Stomach (tissue), 9 donors: Measurements from ENCODE around the gene NPTX1. TPM values are rescaled to one million over a fixed set of nuclear protein-coding genes. Genes with fewer than 3 reads are reported as not detected.

Experiments used
- DNase-seq, 2 donors: peaks; one replicate each; pipeline versions ENCODE4 v3.0.0 to v3.0.0-alpha.2; 2013 to 2019
- H3K27ac ChIP-seq, 5 donors: fragments of 200-600 bp in 4 of 5; sonication (generic) in 4 of 5; one replicate each; pipeline ENCODE4 v1.5.1; 2013 to 2019; ENCODE audit warnings: mild to moderate bottlenecking in 1 of 5, moderate library complexity in 1 of 5
- H3K27me3 ChIP-seq, 3 donors: fragments of 200-600 bp; sonication (generic); one replicate each; pipeline ENCODE4 v1.5.1; 2017 to 2019; ENCODE audit warnings: mixed run types in 1 of 3
- H3K36me3 ChIP-seq, 4 donors: fragments of 200-600 bp; sonication (generic); 1 replicate in 3 of 4; 2 replicates in 1 of 4; pipeline ENCODE4 v1.5.1; 2016 to 2019
- H3K4me1 ChIP-seq, 4 donors: fragments of 200-600 bp; sonication (generic); one replicate each; pipeline ENCODE4 v1.5.1; 2016 to 2019
- H3K4me3 ChIP-seq, 4 donors: fragments of 200-600 bp; sonication (generic) in 3 of 4; one replicate each; pipeline ENCODE4 v1.5.1; 2016 to 2019; ENCODE audit warnings: mild to moderate bottlenecking in 1 of 4
- H3K9me3 ChIP-seq, 4 donors: fragments of 200-600 bp; sonication (generic); one replicate each; pipeline ENCODE4 v1.5.1; 2016 to 2019
- CTCF ChIP-seq, 7 experiments: fragments of 450-650 bp in 4 of 7; fragments of 200-600 bp in 3 of 7; sonication (generic) in 3 of 7; IDR thresholded peaks; one replicate each; pipeline ENCODE4 v1.5.1; 2016 to 2019; ENCODE audit warnings: antibody characterized with exemption in 7 of 7, control low read depth in 2 of 7, mild to moderate bottlenecking in 1 of 7
- EP300 ChIP-seq: sonication (generic); formaldehyde crosslinking; IDR thresholded peaks from one replicate; pipeline ENCODE4 v1.6.1; 2017; ENCODE audit warnings: antibody characterized with exemption
- POLR2A ChIP-seq, 4 donors: fragments of 450-650 bp; IDR thresholded peaks; one replicate each; pipeline ENCODE4 v1.6.1; 2016; ENCODE audit warnings: antibody characterized with exemption in 4 of 4, control low read depth in 2 of 4, mild to moderate bottlenecking in 1 of 4, moderate library complexity in 1 of 4
- POLR2AphosphoS5 ChIP-seq, 3 donors: sonication (generic); formaldehyde crosslinking; IDR thresholded peaks; one replicate each; pipeline ENCODE4 v1.6.1; 2016; ENCODE audit warnings: antibody characterized with exemption in 3 of 3
- WGBS, 5 donors: extraction: QIAGEN DNeasy Blood & Tissue Kit in 3 of 5; methylation state at CpG; one replicate each; pipeline versions ENCODE4 v1.1.5 to v1.1.7; 2013 to 2018; 5-methylcytosine and 5-hydroxymethylcytosine counted together
- intact Hi-C: fragments of 100-400 bp; cut with DNase I; formaldehyde crosslinking; loops from one replicate; pipeline ENCODE4 v1.15.1; 2023; ENCODE audit warnings: low total_unique reads
- polyA plus RNA-seq, 3 donors: library from polyadenylated mRNA; stranded (reverse); fragments of 200-250 nt; gene quantifications; one replicate each; pipeline ENCODE4 v1.2.3, GENCODE V29; 2013
- total RNA-seq, 5 donors: library from RNA; depleted of rRNA; stranded (reverse); fragments of >200 nt; gene quantifications; one replicate each; pipeline versions ENCODE4 v1.1.0 to v1.2.3, GENCODE V29; 2014 to 2016
- donor health status: healthy with polysubstance abuse.
- donor health status: Bipolar disorder and iron deficiency.
- donor health status: healthy.

NPTX1 gene
- total and polyA plus RNA-seq, 8 donors, result 0.31 to 9.3 (median 2.0) TPM; not detected in 1

- intact Hi-C loops, result no loop called here
These were observed 2.3 kb upstream of the NPTX1 start for GRCh38 chr17:80478487-80479245.

DNA sequence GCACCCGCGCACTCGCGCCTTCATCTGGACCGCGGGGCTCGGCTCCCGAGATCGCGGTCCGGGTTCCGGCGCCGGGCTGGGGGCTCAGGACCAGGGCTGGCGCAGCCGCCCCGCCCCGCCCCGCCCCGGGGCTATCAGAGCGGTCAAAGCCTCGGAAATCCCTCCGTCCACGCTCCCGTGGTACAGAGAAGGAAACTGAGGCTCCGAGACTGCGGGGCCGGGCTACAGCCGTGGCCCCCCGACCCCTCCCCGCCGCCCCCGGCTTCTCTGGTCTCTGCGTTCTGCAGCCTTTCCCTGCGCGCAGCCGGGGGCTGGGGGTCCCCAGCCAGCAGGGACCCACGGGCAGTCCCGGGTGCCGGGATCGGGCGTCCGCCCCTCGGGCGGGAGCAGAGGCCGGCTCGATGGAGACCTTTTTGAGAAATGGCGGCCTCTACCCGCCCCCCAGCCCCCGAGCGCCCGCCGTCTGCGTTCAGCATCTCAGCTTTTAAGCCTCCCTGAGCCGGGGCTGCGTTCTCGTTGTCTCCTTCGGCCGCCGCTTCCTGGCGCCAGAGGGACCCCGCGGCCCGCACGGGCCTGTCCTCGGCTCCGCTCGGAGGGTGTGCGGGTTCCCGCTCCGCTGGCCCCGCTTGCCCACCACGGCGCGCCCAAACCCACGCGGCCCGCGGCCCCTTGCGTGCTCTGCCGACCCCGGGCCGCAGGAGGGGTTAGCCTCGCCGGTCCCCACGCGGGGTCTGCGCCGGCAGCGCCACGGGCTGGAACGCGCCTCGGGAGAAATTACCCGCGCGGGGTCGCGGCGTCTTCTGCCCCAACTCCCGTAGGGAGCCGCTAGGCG lies 1.5 kb upstream of the NPTX1 start:
- Histone ChIP-seq H3K4me3 (peak overlapping the region; percentile 39 to 49 (median 45)), H3K9me3 (no peaks in the 10 kb centered on the region), H3K36me3 (peaks cover 0 to 4% (median 0%) of the 10 kb centered on the region in 4 donors), H3K27ac (peak overlapping the region in 1 of 5 donors; percentile 18), H3K27me3 (peaks cover 19 to 100% (median 97%) of the 10 kb centered on the region in 3 donors), H3K4me1 (peaks cover 43 to 59% (median 53%) of the 10 kb centered on the region in 4 donors)
- 2 to 6% (median 3%) methylated on average over 16 to 103 of the region's 103 CpGs for WGBS, 5 donors
- intact Hi-C loops, result no loop called here
- TF ChIP-seq EP300 (no peak), CTCF (IDR thresholded peaks at IDR 0.05) (peak in 2 of 7 experiments; percentile 22)
- peak in 1 of 2 donors; percentile 82 for DNase-seq

More at GRCh38 chr17:80478487-80479245, 2.3 kb upstream of the NPTX1 start:
- TF ChIP-seq EP300, result no peak
- no peak for TF ChIP-seq POLR2A (IDR thresholded peaks at IDR 0.05)
- TF ChIP-seq CTCF (IDR thresholded peaks at IDR 0.05), result no peak
- TF ChIP-seq POLR2AphosphoS5 (IDR thresholded peaks at IDR 0.05), result no peak
- 7 to 9% (median 7%) methylated on average over 33 to 51 of the region's 51 CpGs for WGBS, 5 donors
- DNase-seq, result no peak
- Histone ChIP-seq H3K27ac (peak overlapping the region in 1 of 5 donors; percentile 18), H3K36me3 (no peaks in the 10 kb centered on the region), H3K4me1 (peaks cover 43 to 59% (median 53%) of the 10 kb centered on the region in 4 donors), H3K9me3 (no peaks in the 10 kb centered on the region), H3K27me3 (peaks cover 19 to 100% (median 90%) of the 10 kb centered on the region in 3 donors), H3K4me3 (peak overlapping the region; percentile 39 to 49 (median 45))

- TF ChIP-seq POLR2AphosphoS5 (IDR thresholded peaks at IDR 0.05) (no peak), CTCF (IDR thresholded peaks at IDR 0.05) (no peak), POLR2A (IDR thresholded peaks at IDR 0.05) (no peak), EP300 (no peak)
- Histone ChIP-seq H3K4me1 (peaks cover 43 to 59% (median 53%) of the 10 kb centered on the region in 4 donors), H3K27me3 (peaks cover 19 to 100% (median 97%) of the 10 kb centered on the region in 3 donors), H3K36me3 (peaks cover 0 to 4% (median 0%) of the 10 kb centered on the region in 4 donors), H3K9me3 (no peaks in the 10 kb centered on the region), H3K27ac (peak overlapping the region in 1 of 5 donors; percentile 71), H3K4me3 (peak overlapping the region; percentile 39 to 49 (median 45))
- WGBS, 5 donors, result 1 to 4% (median 3%) methylated on average over 17 to 84 of the region's 84 CpGs
- intact Hi-C loops, result no loop called here
- peak in 1 of 2 donors; percentile 47 for DNase-seq
These were observed 655 bp upstream of the NPTX1 start for GRCh38 chr17:80476877-80477646.
